ENCODE results near the gene DPYSL3. TPM values are rescaled to one million over a fixed set of nuclear protein-coding genes. Genes with fewer than 3 reads are reported as not detected.

Gene DPYSL3
- total and polyA plus RNA-seq, 2 donors (not counting 3 experiments of a cell fraction or from before 2014, with no cell fraction given) = 80.3 to 146 TPM

GRCh38 chr5:147348451-147348850 lies 161.4 kb downstream of the DPYSL3 start:
- ChIA-PET CTCF (interaction anchor here (1.4 kb wide), 1 partner anchor 21 kb away, joined by 4 read pairs; no protein-coding TSS in a partner anchor), POLR2A (no interaction called here)
- Histone ChIP-seq H3K27ac (ENCODE audit: insufficient read depth, low read depth, low read length) (no peak overlapping the region), H3K79me2 (ENCODE audit: control insufficient read depth, insufficient read depth, low read length) (no peaks in the 10 kb centered on the region), H3K4me3 (replicated peaks in 1 of 3; ENCODE audit: insufficient read depth in 1 of 3, low read depth in 1 of 3, low read length in 3 of 3) (no peak overlapping the region), H3K9me3 (replicated peaks; ENCODE audit: control insufficient read depth, insufficient read depth, low read length) (no peaks in the 10 kb centered on the region), H3K36me3 (ENCODE audit: control insufficient read depth in 2 of 2, extremely low read depth in 1 of 2, insufficient read depth in 2 of 2, low read length in 2 of 2) (no peaks in the 10 kb centered on the region), H3K4me2 (ENCODE audit: insufficient read depth, low read length) (no peak overlapping the region), H3K4me1 (ENCODE audit: control insufficient read depth, extremely low read depth, insufficient read depth, low read length) (no peaks in the 10 kb centered on the region), H2AFZ (ENCODE audit: low read depth, low read length) (no peak overlapping the region), H3K9ac (replicated peaks; ENCODE audit: extremely low read depth, insufficient read depth, low read length) (no peak overlapping the region), H3K27me3 (ENCODE audit: control insufficient read depth in 2 of 2, insufficient read depth in 2 of 2, low read length in 2 of 2) (peaks cover 4% of the 10 kb centered on the region in 2 experiments), H3K9me1 (replicated peaks; ENCODE audit: control insufficient read depth, extremely low read depth, insufficient read depth, low read length) (no peaks in the 10 kb centered on the region), H4K20me1 (replicated peaks; ENCODE audit: control insufficient read depth, extremely low read depth, insufficient read depth, low read length) (no peaks in the 10 kb centered on the region)
- TF ChIP-seq FOS (IDR thresholded peaks at IDR 0.05; ENCODE audit: borderline replicate concordance, insufficient read depth, low read length) = no peak
- dilution Hi-C loops (cut with MboI; ENCODE audit: extremely low pct_ligation_motif_present, low sequenced_read_pairs) = no loop called here
- FAIRE-seq = no peak
- no peak for DNase-seq (ENCODE audit: low read depth, low spot score)
- intact Hi-C loops (cut with micrococcal nuclease) = no loop called here
- no TSS peak for BruUV-seq (replicated peaks)

- Histone ChIP-seq H3K4me1 (ENCODE audit: control insufficient read depth, extremely low read depth, insufficient read depth, low read length) (no peaks in the 10 kb centered on the region), H3K9me3 (replicated peaks; ENCODE audit: control insufficient read depth, insufficient read depth, low read length) (no peaks in the 10 kb centered on the region), H3K4me3 (replicated peaks in 1 of 3; ENCODE audit: insufficient read depth in 1 of 3, low read depth in 1 of 3, low read length in 3 of 3) (no peak overlapping the region), H3K4me2 (ENCODE audit: insufficient read depth, low read length) (no peak overlapping the region), H3K27me3 (ENCODE audit: control insufficient read depth in 2 of 2, insufficient read depth in 2 of 2, low read length in 2 of 2) (peaks cover 4% of the 10 kb centered on the region in 2 experiments), H2AFZ (ENCODE audit: low read depth, low read length) (no peak overlapping the region), H3K36me3 (ENCODE audit: control insufficient read depth in 2 of 2, extremely low read depth in 1 of 2, insufficient read depth in 2 of 2, low read length in 2 of 2) (no peaks in the 10 kb centered on the region), H3K9me1 (replicated peaks; ENCODE audit: control insufficient read depth, extremely low read depth, insufficient read depth, low read length) (no peaks in the 10 kb centered on the region), H3K79me2 (ENCODE audit: control insufficient read depth, insufficient read depth, low read length) (no peaks in the 10 kb centered on the region), H3K27ac (ENCODE audit: insufficient read depth, low read depth, low read length) (no peak overlapping the region), H3K9ac (replicated peaks; ENCODE audit: extremely low read depth, insufficient read depth, low read length) (no peak overlapping the region), H4K20me1 (replicated peaks; ENCODE audit: control insufficient read depth, extremely low read depth, insufficient read depth, low read length) (no peaks in the 10 kb centered on the region)
- FAIRE-seq (no peak), DNase-seq (ENCODE audit: low read depth, low spot score) (no peak)
- TF ChIP-seq JUN (IDR thresholded peaks at IDR 0.05; ENCODE audit: borderline replicate concordance, insufficient read depth, insufficient read length, low read depth) (no peak), POLR2A (IDR thresholded peaks at IDR 0.05; ENCODE audit: low read depth, low read length) (no peak), CTCF (IDR thresholded peaks at IDR 0.05; ENCODE audit: extremely low read depth in 1 of 2, insufficient read depth in 1 of 2, low read depth in 1 of 2, low read length in 2 of 2) (no peak), MYC (IDR thresholded peaks at IDR 0.05; ENCODE audit: low read depth, low read length) (no peak), POLR2AphosphoS5 (IDR thresholded peaks at IDR 0.05; ENCODE audit: insufficient read depth, low read depth, low read length) (no peak), EZH2 (IDR thresholded peaks at IDR 0.05; ENCODE audit: borderline replicate concordance, low read depth, low read length, severe bottlenecking) (no peak), MAX (IDR thresholded peaks at IDR 0.05; ENCODE audit: insufficient read depth, insufficient read length) (no peak), GATA2 (IDR thresholded peaks at IDR 0.05; ENCODE audit: insufficient read depth, insufficient read length, low read depth, low read length) (no peak), FOS (IDR thresholded peaks at IDR 0.05; ENCODE audit: borderline replicate concordance, insufficient read depth, low read length) (no peak)
- dilution Hi-C loops (cut with MboI; ENCODE audit: extremely low pct_ligation_motif_present, low sequenced_read_pairs) (no loop called here), intact Hi-C loops (cut with micrococcal nuclease) (no loop called here)
- no TSS peak for BruUV-seq (replicated peaks)
- CTCF ChIA-PET = interaction anchor here (1.4 kb wide), 1 partner anchor 21 kb away, joined by 4 read pairs; no protein-coding TSS in a partner anchor
- POLR2A ChIA-PET = no interaction called here
Observed at GRCh38 chr5:147348046-147348445, 161.8 kb downstream of the DPYSL3 start.
